Chondrocyte (in vitro differentiated cells): ENCODE results near the gene TMEM170A. TPM values are rescaled to one million over a fixed set of nuclear protein-coding genes. Genes with fewer than 3 reads are reported as not detected.
A peak's percentile ranks its signal among the peaks of the same experiment; 100 is the strongest.

Experiments used
- DNase-seq: peaks from one replicate; pipeline ENCODE4 v3.0.0; 2021; ENCODE audit warnings: mixed read lengths, low spot score
- H3K27ac Mint-ChIP-seq: one replicate; pipeline ENCODE4 v1.8.0; 2021; ENCODE audit warnings: mild to moderate bottlenecking, moderate library complexity, mixed read lengths; ENCODE audit not compliant: unreplicated experiment
- H3K27me3 Mint-ChIP-seq: 2 replicates; pipeline ENCODE4 v1.8.0; 2021; ENCODE audit warnings: low read depth, mixed read lengths
- H3K36me3 Mint-ChIP-seq: 2 replicates; pipeline ENCODE4 v1.8.0; 2021; ENCODE audit warnings: low read depth, mixed read lengths
- H3K4me1 Mint-ChIP-seq: 2 replicates; pipeline ENCODE4 v1.8.0; 2021; ENCODE audit warnings: low read depth, mild to moderate bottlenecking, mixed read lengths
- H3K4me3 Mint-ChIP-seq: one replicate; pipeline ENCODE4 v1.8.0; 2021; ENCODE audit warnings: mild to moderate bottlenecking, moderate library complexity, mixed read lengths; ENCODE audit not compliant: unreplicated experiment
- H3K9me3 Mint-ChIP-seq: 2 replicates; pipeline ENCODE4 v1.8.0; 2021; ENCODE audit warnings: low read depth, mixed read lengths
- CTCF ChIP-seq: fragments of 200-600 bp; sonication (generic); IDR thresholded peaks from 2 replicates; pipeline ENCODE4 v1.5.0; 2021; ENCODE audit warnings: antibody characterized with exemption, mild to moderate bottlenecking, moderate library complexity
- total RNA-seq: library from RNA; stranded (reverse); gene quantifications from 3 replicates; pipeline ENCODE4 v1.2.1, GENCODE V29; 2021

The TMEM170A gene
- total RNA-seq, 1 donor from 2014 or later = 13.4 TPM

- no peaks in the 10 kb centered on the region for H3K27me3 Mint-ChIP-seq
- peaks cover 30% of the 10 kb centered on the region for H3K4me1 Mint-ChIP-seq
- peak overlapping the region; percentile 50 for H3K27ac Mint-ChIP-seq
Observed at GRCh38 chr16:75416904-75417565, 47.5 kb downstream of the TMEM170A start.

GRCh38 chr16:75415169-75415905 is 49.2 kb downstream of the TMEM170A start:
- no peak for DNase-seq
- no peak overlapping the region for H3K27ac Mint-ChIP-seq
- peaks cover 14% of the 10 kb centered on the region for H3K4me1 Mint-ChIP-seq
- no peaks in the 10 kb centered on the region for H3K9me3 Mint-ChIP-seq
- H3K4me3 Mint-ChIP-seq = no peak overlapping the region
- H3K36me3 Mint-ChIP-seq = peaks cover 9% of the 10 kb centered on the region
- no peaks in the 10 kb centered on the region for H3K27me3 Mint-ChIP-seq
- no peak for TF ChIP-seq CTCF

More at GRCh38 chr16:75416904-75417565, 47.5 kb downstream of the TMEM170A start:
- DNase-seq = no peak
- H3K4me3 Mint-ChIP-seq = no peak overlapping the region
- no peak for TF ChIP-seq CTCF
- H3K9me3 Mint-ChIP-seq = no peaks in the 10 kb centered on the region
- peaks cover 4% of the 10 kb centered on the region for H3K36me3 Mint-ChIP-seq

- peaks cover 12% of the 10 kb centered on the region for H3K36me3 Mint-ChIP-seq
- no peak for TF ChIP-seq CTCF
- H3K9me3 Mint-ChIP-seq = no peaks in the 10 kb centered on the region
- no peak overlapping the region for H3K4me3 Mint-ChIP-seq
- no peak for DNase-seq
- peaks cover 11% of the 10 kb centered on the region for H3K4me1 Mint-ChIP-seq
- H3K27ac Mint-ChIP-seq = no peak overlapping the region
- H3K27me3 Mint-ChIP-seq = no peaks in the 10 kb centered on the region
Observed at GRCh38 chr16:75413951-75414350, 50.5 kb downstream of the TMEM170A start.

GRCh38 chr16:75406943-75407342 is 57.5 kb downstream of the TMEM170A start:
- no peak overlapping the region for H3K27ac Mint-ChIP-seq
- no peaks in the 10 kb centered on the region for H3K27me3 Mint-ChIP-seq
- H3K9me3 Mint-ChIP-seq = no peaks in the 10 kb centered on the region
- TF ChIP-seq CTCF = no peak
- H3K4me3 Mint-ChIP-seq = no peak overlapping the region
- H3K36me3 Mint-ChIP-seq = peaks cover 11% of the 10 kb centered on the region
- no peak for DNase-seq
- H3K4me1 Mint-ChIP-seq = peaks cover 12% of the 10 kb centered on the region

- Mint-ChIP-seq H3K4me1 (peaks cover 33% of the 10 kb centered on the region), H3K27me3 (no peaks in the 10 kb centered on the region), H3K36me3 (peaks cover 6% of the 10 kb centered on the region), H3K9me3 (no peaks in the 10 kb centered on the region), H3K27ac (peak overlapping the region; percentile 97), H3K4me3 (no peak overlapping the region)
- no peak for DNase-seq
- TF ChIP-seq CTCF = peak; percentile 91
Observed at GRCh38 chr16:75402821-75403475, 61.5 kb downstream of the TMEM170A start.
